ENCODE measurements around the gene KLHL7.
"Not testable (repeated sequence)": the region's sequence is repeated elsewhere in the genome, so short reads cannot be mapped to it uniquely, and the experiment has no call there.

The KLHL7 gene

GRCh38 chr7:23218196-23218595, 112.6 kb downstream of the KLHL7 start:
- no peak for DNase-seq (ENCODE audit: low spot score)

- DNase-seq (ENCODE audit: low spot score): no peak
Measured at GRCh38 chr7:23220690-23221305, 115.2 kb downstream of the KLHL7 start.

GRCh38 chr7:23222439-23223030, 117.0 kb downstream of the KLHL7 start:
- DNase-seq (ENCODE audit: low spot score): no peak

GRCh38 chr7:23224364-23224763, 118.8 kb downstream of the KLHL7 start:
- DNase-seq (ENCODE audit: low spot score): not testable (repeated sequence)

- DNase-seq (ENCODE audit: low spot score): no peak
Measured at GRCh38 chr7:23226844-23227450, 121.4 kb downstream of the KLHL7 start.
